EL (cell line): ENCODE results near the gene SOCS7.

Source experiments
- DNase-seq: peaks from one replicate; pipeline ENCODE4 v3.0.0-alpha.2; 2016

The SOCS7 gene

GRCh38 chr17:38338053-38338452 lies 13.6 kb upstream of the SOCS7 start:
- DNase-seq = no peak

DNA sequence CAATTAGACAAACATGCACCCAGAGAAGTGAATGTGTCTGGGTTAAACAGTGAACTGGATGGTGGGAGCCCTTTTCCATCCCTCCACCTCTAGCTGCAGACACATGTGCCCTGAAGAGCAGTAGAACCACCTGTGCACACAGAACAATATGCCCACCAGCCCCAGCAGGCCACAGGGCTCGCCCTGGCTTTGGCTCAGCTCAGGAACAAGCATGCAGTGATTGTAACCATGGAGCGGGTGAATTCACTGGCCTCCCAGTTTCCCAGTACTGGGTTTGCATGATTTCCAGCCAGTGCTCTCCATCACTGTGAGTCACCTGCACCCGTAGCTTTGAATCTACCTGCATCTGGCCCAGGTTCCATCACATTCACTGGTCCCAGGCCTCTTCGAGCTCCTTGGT lies 13.1 kb upstream of the SOCS7 start:
- DNase-seq = no peak

- DNase-seq = no peak
These were observed 11.8 kb upstream of the SOCS7 start for GRCh38 chr17:38339891-38340290.

GRCh38 chr17:38341035-38341721 lies 10.5 kb upstream of the SOCS7 start:
- DNase-seq = peak; percentile 20

DNA sequence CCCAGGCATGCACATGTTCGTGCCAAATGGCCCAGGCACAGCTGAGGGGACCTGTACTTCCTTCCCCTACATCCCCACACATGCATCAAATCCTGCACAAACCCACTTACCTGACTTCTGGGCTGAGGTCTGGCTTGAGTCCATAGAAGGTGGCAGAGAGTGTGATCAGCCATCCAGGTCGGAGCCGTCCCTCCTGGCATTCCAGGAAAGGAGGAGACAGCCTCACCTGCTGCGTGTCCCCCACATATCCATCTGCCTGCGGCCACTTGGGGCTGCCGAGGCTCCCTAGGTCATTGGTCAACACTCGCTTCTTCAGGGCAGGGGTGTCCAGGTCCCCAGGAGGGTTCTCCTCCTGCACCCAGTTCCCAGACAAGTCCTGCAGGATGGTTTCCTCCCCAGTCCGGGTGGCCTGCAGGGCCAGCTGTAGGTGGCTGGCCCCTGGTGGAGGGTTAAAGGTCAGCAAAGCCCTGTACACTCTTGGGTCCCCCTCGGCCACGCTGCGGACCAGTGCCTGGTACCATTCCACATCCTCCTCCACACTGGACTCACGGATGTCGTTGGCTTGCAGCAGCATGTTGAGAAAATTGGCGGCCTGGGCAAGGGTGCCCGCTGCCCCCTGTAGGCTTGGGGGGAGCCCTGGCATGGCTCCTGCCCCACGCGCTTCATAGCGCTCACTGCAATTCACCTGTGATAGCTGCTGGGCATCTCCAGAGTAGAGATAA lies 8.6 kb upstream of the SOCS7 start:
- no peak for DNase-seq

- no peak for DNase-seq
These were observed 7.8 kb upstream of the SOCS7 start, which contains the start of gene GPR179 for GRCh38 chr17:38343608-38344419. Gene GPR179 (minus strand): TSS chr17:38343956. CDS start chr17:38343789, 167 bp downstream.

DNA sequence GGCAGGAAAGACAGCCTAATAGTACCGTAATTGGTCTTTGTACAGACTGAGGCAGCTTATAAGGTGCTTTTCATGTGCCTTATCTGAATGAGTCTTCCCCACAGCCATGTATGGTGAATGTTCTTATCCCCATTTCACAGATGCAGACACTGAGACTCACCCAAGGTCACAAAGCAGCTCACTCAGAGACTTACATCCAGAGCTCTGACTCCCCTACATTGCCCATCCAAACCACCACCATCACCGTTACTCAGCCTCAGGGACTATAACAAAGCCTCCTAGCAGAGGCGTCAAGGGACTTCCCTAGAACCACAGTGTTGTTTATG lies 7.3 kb upstream of the SOCS7 start:
- no peak for DNase-seq

GRCh38 chr17:38345743-38346142 lies 5.9 kb upstream of the SOCS7 start:
- no peak for DNase-seq

DNA sequence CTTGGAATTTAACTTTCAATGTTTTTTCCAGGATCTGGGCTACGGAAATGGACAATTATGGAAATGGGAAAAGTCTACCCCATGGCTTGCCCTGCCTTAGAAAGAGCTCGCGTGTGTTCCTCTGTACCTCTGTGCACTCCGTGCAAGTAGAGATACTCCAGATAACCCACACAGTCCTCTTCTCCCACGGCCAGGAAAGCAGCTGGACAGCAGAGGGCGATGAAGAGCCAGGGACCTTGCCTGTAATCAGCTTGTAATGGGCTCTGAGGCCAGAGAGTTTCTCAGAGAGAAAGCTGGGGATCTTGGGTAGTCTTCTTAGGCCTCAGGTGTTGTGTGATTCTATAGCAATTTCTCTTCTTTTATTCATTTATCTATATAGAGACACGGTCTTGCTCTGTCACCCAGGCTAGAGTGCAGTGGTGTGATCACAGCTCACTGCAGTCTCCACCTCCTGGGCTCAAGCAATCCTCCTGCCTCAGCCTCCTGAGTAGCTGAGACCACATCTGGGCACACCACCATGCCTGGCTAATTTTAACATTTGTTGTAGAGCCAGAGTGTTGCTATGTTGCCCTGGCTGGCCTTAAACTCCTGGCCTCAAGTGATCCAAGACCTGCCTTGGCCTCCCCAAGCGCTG lies 2.4 kb upstream of the SOCS7 start:
- peak; percentile 82 for DNase-seq

GRCh38 chr17:38350035-38350434 lies 1.6 kb upstream of the SOCS7 start:
- no peak for DNase-seq

- peak; percentile 35 for DNase-seq
These were observed 821 bp downstream of the SOCS7 start for GRCh38 chr17:38352245-38353085.

DNA sequence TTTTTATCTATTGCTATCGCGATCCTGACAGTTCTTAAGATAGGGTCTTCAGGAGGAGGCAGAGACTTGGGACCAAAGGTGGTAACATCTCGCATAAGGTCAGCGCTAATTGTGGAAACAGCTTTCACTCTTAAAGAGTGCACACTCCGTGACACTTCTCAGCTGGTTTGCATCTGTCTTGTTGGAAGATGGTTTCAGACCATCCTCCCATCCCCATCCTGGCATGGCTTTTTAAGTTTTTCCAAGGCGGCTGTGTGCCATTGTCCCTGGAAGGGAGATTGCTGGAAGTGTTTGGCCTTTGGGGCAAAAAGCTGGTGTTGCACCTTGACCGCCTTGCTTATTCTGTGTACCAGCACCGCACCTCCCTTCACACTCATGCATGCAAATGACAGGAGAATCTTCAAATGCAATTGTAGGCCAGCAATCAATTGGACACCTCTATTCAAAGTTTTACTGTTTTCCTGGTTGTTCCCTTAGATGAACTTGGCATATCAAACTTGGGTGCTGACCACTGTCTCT lies 1.5 kb downstream of the SOCS7 start:
- DNase-seq = no peak

- no peak for DNase-seq
These were observed 2.0 kb downstream of the SOCS7 start for GRCh38 chr17:38353668-38354067.

DNA sequence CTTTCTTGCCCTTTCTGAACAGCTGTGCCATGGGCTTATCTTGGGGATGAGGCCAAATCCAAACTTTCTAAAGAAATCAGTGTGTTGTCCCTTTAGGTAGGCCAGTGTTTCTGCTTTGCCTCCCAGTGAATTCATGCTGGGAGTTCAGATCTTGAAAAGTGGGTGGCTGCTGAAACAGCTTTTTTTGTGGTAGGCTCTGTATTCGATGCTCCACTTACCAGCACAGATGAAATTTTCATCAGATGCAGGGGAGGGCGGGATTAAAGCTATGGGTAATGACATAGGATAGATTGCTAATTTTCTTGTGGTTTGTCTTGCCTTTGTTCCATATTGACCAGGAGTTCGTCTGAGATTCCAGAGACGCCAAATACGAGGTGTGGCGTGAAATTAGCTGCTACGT lies 2.8 kb downstream of the SOCS7 start:
- no peak for DNase-seq

- no peak for DNase-seq
These were observed 3.6 kb downstream of the SOCS7 start for GRCh38 chr17:38355251-38355650.

- DNase-seq = no peak
These were observed 6.0 kb downstream of the SOCS7 start for GRCh38 chr17:38357486-38358123.

- DNase-seq = no peak
These were observed 7.2 kb downstream of the SOCS7 start for GRCh38 chr17:38358586-38359513.

GRCh38 chr17:38361694-38362465 lies 10.2 kb downstream of the SOCS7 start:
- DNase-seq = peak; percentile 42

DNA sequence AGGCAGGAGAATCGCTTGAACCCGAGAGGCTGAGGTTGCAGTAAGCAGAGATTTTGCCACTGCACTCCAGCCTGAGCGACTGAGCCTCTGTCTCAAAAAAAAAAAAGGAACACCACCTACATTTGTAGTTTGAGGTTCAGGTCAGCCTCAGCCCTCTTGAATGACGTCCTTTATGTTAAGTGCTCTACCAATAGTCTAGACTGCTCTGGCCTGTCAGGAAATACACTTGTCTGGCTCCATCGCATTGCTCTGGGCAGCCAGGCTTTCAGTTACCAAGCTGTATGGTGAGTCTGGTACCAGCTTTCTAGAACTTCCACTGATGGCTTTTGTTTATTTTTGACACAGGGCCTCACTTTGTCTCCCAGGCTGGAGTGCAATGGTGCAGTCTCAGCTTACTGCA lies 11.4 kb downstream of the SOCS7 start:
- DNase-seq = no peak

- DNase-seq = no peak
These were observed 13.1 kb downstream of the SOCS7 start for GRCh38 chr17:38364741-38365140.
